Measurements from ENCODE around the gene SLC9A4.
"Not testable (repeated sequence)": the region's sequence is repeated elsewhere in the genome, so short reads cannot be mapped to it uniquely, and the experiment has no call there.

The SLC9A4 gene

DNA sequence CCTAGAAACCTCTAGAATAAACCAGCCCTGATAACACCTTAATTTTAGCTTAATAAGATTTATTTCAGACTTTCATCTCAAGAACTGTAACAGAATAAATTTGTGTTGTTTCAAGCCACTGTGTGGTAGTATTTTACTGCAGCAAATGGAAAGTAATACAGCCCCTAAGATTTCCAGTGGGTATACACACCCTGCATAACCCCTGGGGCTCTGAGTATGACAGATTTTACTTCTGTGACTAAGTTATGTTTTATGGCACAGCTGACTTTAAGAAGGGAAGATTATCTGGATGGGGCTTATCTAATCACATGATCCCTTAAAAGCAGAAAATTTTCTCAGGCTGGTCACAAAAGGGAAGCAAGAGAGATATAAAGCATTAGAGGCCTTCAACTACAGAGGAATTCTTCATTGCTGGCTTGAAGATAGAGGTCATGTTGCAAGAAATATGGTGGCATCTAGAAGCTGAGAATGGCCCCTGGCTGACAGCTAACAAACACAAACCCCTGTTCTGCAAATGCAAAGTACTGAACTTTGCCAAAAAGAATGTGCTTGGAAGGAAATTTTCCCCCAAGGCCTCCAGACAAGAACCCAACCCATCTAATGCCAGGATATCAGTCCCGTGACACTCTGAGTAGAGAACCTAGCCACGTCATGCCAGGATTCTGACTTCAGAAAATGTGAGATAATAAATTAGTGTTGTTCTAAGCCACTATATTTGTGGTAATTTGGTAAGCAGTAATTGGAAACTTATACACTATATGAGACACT is 78.5 kb downstream of the SLC9A4 start:
- DNase-seq (ENCODE audit: low spot score): no peak

DNA sequence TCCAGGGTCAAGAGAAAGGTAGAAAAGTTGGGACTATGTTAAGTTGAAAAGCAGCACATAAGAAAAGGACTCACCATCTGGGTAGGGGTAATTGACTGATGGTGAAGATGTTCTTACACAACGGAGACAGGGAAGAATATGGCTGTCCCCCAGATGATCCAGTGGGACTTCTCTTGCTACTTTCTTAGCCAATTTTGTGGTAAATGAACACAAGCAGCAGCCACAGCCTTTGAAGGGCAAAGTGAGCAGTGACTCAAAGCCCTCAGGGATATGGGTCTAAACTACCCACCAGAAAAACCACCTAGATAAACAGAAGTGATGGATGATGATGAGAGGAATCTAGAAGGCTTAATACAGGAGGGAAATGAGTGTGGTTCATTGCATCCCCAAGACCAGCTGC is 80.6 kb downstream of the SLC9A4 start:
- no peak for DNase-seq (ENCODE audit: low spot score)

- DNase-seq (ENCODE audit: low spot score): no peak
Observed at GRCh38 chr2:102558463-102558862, 85.4 kb downstream of the SLC9A4 start.

DNA sequence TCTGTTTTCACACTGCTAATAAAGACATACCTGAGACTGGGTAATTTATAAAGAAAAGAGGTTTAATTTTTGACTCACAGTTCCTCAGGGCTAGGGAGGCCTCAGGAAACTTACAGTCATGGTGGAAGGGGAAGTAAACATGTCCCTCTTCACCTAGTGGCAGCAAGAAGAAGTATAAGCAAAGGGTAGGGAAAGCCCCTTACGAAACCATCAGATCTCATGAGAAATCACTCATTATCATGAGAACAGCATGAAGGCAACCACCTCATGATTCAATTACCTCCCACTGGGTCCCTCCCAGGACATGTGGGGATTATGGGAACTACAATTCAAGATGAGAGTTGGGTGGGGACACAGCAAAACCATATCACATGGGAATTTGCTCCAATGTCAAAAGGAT is 89.5 kb downstream of the SLC9A4 start:
- not testable (repeated sequence) for DNase-seq (ENCODE audit: low spot score)

DNA sequence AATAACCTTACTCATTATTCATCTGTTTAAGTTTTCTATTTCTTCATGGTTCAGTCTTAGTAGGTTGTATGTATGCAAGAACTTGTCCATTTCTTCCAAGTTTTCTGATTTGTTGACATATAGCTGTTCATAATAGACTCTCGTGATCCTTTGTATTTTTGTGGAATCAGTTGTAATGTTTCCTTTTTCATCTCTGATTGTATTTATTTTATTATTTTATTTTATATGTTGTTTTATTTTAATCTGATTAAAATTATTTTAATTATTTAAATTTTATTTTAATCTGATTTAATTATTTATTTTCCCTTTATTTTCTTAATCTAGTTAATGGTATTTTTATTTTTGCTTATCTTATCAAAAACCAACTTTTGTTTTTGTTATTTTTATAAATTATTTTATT is 102.9 kb downstream of the SLC9A4 start:
- DNase-seq (ENCODE audit: low spot score): no peak

DNA sequence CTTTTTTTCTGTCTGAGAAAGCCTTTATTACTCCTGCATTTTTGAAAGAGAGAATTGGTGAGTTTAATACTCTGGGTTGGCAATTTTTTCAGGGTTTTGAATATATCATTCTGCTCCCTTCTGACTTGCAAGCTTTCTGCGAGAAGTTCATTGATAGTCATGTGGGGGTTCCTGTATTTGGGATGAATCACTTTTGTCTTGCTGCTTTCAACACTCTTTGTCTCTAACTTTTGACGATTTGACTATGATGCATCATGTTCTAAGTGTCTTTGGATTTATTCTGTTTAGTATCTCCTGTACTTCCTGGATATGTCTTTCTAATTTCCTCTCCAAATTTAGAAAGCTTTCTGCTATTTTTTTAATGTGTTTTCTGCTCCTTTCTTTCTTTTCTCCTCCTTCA is 105.3 kb downstream of the SLC9A4 start:
- DNase-seq (ENCODE audit: low spot score): no peak

DNA sequence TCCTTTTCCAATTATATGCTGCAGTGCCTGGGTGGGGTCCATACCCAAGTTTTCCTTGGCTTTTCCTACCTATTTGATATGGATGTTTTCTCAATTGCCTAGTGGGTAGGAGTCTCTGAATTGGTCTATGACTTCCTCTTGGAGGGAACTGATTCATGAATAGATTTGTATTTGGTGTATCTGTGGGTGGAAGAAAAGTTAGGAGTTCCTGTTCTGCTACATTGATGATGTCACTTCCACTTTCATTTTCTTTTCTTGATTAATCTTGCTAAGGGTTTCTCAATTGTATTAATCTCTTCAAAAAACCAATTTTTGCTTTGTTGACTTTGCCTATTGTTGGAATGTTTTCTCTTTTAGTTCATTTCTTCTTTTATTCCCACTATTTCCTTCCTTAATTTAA is 108.9 kb downstream of the SLC9A4 start:
- DNase-seq (ENCODE audit: low spot score): no peak

GRCh38 chr2:102582845-102583244 is 109.8 kb downstream of the SLC9A4 start:
- no peak for DNase-seq (ENCODE audit: low spot score)

Data from Ammon's horn (tissue), 1 donor.